GM21528 (cell line): Measurements from ENCODE around the gene MMP24.

ENCODE experiments used
- ATAC-seq: cut with Tn5 transposase; IDR thresholded peaks from one replicate; pipeline ENCODE4 v1.9.1; 2021; ENCODE audit warnings: mild to moderate bottlenecking, moderate library complexity; ENCODE audit not compliant: unreplicated experiment, low FRiP score

The MMP24 gene

GRCh38 chr20:35215066-35215956, 11.2 kb upstream of the MMP24 start:
- no peak for ATAC-seq

DNA sequence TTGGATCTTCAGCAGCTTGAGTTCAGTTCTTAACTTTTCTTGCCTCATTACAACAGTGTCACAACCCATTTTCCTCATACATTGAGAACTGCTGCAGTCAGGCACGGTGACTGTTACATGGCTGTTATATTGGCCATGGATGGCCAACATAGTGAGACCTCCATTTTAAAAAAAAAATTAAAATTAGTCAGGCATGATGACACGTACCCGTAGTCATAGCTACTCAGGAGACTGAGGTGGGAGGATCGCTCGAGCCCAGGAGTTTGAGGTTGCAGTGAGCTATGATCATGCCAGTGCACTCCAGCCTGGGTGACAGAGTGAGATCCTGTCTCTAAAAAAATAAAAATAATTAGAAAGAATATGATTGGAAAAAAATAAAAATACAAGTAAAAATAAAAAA, 9.9 kb upstream of the MMP24 start:
- no peak for ATAC-seq

- no peak for ATAC-seq
These were observed 2.5 kb upstream of the MMP24 start for GRCh38 chr20:35223941-35224340.

DNA sequence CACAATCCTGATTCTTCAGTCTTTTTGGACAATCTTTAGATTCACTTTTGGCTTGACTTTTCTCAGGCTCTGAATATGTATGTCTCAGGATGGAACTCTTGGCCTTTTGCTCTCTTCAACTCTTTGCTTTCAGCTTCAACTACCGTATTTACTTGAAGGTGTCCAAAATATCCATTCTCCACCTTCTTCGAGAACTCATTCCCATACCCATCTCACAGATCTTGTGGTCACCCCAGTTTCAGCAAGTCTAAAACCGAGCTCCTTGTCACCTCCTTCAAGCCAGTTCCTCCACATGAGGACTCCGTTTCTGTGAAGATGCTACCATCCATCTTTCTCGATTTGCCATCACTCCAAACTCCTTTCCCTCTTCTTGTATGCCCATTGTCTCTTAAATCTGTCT, 2.0 kb upstream of the MMP24 start:
- no peak for ATAC-seq

- no peak for ATAC-seq
These were observed 968 bp upstream of the MMP24 start for GRCh38 chr20:35225319-35226125.

- ATAC-seq, result no peak
These were observed 593 bp downstream of the MMP24 start for GRCh38 chr20:35226884-35227681.

DNA sequence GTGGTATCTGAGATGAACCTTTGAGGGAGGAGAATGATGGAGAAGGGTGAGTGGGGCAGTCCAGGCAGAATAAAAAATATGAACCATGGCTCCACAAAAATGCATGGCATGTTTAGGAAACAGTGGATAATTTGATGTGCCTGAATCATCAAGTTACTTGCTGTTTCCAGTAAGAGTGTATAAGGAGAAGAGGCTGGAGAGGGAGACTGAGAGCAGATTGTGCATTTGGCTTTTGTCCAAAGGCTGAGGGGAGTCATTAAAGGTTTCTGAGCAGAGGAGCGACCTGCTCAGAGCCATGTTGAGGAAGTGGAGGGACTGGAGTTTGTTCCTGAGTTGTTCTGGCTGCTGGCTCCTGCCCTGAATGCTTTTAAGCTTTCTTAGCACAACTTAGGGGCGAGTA, 6.1 kb downstream of the MMP24 start:
- no peak for ATAC-seq

DNA sequence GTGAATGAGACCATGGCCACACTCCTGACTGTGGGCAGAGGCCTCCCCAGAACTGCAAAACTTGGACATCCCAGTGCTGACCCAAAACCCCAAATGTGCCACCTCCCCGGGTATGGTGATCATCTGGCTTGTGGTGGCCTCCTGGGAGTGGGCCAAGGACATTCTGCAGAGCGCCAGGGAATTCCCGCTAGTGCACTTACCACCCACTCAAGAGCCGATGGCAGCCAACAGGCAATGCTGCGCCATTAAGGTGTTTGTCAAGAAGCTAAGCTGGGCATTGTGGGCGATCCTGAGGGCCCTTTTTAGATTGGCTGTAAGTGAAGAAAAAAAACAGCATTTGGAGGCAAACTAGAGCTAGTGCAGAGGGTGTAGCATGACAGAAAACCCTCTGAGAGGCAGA, 9.4 kb downstream of the MMP24 start:
- no peak for ATAC-seq

DNA sequence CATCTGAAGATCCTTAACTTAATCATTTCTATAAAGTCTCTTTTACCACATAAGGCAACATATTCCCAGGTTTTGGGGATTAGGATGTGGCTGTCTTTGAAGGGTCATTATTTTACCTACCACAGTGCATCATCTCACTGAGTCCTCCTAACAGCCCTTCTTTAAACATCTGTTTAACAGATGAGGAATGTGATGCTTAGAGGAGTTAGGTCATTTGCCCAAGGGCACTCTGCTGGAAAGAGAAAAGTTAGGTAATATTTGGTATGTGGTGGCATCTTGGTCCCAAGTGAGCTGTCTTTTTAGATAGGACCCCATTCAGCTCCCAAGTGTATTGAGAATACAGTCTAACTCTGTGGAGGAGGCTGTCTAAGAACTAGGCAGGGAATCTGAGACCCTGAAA, 11.0 kb downstream of the MMP24 start:
- no peak for ATAC-seq

- ATAC-seq, result no peak
These were observed 11.7 kb downstream of the MMP24 start for GRCh38 chr20:35238170-35238569.

- ATAC-seq, result no peak
These were observed 12.2 kb downstream of the MMP24 start for GRCh38 chr20:35238735-35239134.

DNA sequence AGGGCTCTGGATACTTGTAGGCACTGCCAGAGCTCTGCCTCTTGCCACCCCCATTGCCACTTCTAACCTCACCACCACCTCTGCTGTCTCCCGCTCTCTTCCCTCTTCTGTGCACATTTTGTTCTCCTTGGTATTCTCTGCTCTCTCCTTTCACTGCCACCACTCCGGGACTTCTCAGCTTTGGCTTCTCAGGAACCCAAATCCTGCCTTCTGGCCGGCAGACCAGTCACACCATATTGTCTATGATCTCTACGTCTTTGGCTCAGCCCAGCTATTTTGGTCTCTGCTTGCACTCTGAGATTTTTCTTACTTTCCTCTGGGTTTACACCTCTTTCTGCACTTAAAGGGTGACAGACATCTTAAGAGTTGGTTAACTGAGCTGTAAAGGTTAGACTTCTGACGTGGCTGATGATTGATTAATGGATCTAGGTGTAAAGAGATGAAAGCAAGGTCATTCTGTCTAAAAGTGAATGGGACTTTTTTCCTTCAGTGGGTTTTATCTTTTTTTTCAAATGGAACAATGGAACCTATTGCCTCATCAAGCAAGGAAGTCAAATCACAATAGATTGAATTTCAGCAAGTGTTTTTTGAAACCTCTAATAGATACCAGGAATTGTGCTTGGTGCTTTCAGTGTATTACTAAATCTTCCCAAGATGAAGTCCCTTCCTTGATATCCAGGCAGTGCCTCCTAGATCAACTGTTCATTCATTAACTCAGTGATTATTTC, 13.8 kb downstream of the MMP24 start:
- no peak for ATAC-seq

DNA sequence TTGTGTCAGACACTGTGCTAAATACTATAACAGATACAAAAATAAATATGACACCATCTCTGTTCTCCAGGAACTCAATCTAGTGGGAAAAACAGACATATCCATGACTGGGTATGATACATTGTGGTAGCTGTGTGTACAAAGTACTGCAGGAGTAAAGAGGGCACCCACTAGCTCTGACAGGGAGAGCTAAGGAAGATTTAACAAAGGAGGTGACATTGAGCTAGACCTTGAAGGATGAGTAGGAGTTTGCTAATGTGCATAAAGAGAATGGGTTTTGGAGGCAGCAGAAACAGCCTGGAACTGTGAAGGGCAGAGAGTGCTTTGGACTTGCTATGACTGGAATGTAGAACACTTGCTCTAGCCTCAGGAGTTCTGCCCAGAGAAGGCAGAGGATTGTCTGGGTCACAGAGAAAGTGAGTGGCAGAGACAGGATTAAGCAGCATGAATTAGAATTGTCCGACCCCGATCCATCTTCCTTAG, 14.4 kb downstream of the MMP24 start:
- no peak for ATAC-seq

- ATAC-seq, result no peak
These were observed 16.8 kb downstream of the MMP24 start for GRCh38 chr20:35243317-35243716.

DNA sequence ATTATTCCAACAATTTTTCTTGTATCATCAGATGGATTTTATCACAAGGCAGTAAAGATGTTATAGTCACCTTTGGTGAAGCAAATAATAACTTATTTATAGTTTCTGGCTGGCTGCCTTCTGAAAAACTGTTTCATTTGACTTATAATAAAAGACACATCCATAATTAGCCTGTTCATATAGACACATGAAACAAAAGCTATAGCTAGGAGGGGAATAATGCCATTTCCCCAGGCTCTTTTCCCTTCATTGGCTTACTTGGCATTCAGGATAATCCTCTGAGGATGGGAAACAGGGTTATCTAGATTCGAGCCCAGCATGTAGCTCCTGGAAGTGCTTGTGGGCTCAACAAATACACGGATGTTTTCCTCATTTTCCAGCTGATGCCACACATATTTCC, 17.5 kb downstream of the MMP24 start:
- ATAC-seq, result no peak

DNA sequence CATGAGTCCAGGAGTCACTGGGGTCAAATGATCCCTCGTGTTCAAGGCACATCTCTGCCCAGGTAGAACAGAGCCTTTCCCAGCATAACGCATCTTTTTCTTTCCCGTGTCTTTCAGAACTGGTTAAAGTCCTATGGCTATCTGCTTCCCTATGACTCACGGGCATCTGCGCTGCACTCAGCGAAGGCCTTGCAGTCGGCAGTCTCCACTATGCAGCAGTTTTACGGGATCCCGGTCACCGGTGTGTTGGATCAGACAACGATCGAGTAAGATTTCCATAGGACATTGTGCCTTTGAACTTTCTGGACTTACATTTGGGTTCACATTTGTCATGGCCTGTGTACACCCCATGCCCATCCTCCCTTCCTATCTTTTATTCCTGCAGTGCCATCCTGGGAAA, 20.2 kb downstream of the MMP24 start:
- no peak for ATAC-seq

DNA sequence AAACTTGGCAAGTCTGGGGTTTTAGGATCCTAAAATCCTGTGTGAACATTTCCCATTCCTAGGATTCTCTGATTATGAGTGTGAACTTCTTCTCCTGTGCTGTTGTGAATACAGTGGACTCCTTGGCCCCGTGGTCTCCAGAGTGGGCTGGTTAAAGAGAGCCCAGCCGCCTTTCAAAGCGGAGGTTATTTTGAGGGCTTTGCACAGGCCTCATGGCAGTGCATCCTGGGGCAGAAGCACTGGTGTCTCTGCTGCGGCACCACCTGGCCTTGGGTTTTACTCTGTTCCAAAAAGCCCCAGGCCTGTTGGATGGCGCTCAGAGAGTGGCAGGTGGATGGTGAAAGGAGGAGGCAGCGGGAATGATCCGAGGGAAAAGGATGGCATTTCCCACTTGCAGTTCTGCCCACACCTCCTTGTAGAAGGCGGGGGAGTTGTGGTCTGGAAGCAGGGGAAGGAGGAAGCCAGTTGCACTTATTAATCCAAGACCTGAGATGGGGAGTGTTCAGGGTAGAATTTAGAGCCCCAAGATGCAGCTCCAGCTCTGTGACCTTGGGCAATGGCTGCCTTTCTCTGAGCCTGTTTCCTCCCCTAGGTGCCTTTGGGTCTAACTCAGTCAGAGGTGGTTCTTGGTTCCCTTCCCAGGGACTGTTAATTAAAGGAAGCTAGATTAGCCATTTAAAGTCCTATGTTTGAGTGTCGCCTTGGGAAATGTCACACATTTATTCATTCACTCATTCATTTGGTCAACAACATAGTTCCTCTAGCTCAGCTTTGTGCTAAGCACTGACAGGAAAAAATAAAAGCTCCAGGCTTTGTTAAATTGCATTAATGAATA, 22.4 kb downstream of the MMP24 start:
- no peak for ATAC-seq

DNA sequence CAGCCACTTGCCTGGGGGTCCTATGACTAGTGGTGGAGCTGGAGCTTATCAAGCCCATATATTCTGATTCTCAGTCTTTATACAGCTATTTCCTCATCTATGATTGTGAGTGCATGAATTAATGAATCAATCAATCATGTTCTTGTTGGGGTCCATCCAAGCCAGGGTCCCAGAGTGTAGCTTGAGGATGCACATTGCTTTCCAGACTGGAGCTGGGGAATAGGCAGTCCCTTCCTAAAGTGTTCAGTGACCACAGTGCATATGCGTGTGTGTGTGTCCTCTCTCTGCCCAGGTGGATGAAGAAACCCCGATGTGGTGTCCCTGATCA, 25.1 kb downstream of the MMP24 start:
- no peak for ATAC-seq

DNA sequence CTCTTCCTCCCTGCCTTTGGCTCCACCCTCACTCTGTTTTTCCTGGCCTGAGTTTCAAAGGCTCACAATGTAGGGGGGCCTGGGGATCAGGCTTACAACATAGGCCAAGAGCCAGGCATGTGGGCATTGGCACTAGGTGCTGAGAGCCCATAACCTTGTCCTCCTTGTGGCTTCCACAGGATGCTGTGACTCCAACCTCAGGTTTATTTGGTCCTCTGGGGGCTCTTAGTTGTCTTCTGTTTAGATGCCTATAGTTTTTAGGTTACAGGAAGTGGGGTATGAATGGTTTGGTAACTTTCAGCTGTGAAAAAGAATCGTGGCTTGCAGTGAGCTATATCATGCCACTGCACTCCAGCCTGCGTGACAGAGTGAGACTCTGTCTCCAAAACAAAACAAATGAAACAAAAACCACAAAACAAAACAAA, 25.6 kb downstream of the MMP24 start:
- ATAC-seq, result peak; percentile 65
